ENCODE results near the gene EHD4.

Gene EHD4

DNA sequence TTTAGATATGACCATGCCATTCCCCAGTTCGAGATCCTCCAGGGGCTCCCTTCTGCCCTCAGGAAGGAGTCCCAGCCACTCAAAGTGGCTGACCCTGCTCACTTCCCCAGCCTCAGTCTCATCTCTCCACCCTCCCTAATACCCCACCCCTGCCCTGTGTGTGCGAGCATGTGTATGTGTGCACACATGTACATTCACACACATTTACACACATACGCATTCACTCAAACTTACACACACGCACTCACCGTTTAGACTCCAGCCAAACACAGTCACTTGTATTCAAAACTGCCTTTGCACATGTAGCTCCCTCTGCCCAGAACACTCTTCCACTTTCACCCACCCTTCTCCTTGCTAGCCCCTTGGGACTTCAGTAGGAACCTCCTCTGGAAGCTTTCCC is 37.1 kb upstream of the EHD4 start:
- no peaks in the 10 kb centered on the region for H3K4me1 ChIP-seq (ENCODE audit: control insufficient read depth, insufficient read depth, low read length)
- no peak overlapping the region for H3K27ac ChIP-seq (ENCODE audit: low read length)
- no peaks in the 10 kb centered on the region for H3K27me3 ChIP-seq (ENCODE audit: control insufficient read depth in 1 of 2, insufficient read depth in 2 of 2, low read length in 2 of 2)
- no peaks in the 10 kb centered on the region for H3K36me3 ChIP-seq (ENCODE audit: control insufficient read depth in 2 of 2, insufficient read depth in 2 of 2, low read length in 2 of 2)
- no peak overlapping the region for H3K4me3 ChIP-seq (ENCODE audit: low read length in 2 of 2)
- no peaks in the 10 kb centered on the region for H3K9me3 ChIP-seq (ENCODE audit: control insufficient read depth in 2 of 2, low read length in 2 of 2)
- H3K9ac ChIP-seq (ENCODE audit: low read length in 2 of 2), result no peak overlapping the region

DNA sequence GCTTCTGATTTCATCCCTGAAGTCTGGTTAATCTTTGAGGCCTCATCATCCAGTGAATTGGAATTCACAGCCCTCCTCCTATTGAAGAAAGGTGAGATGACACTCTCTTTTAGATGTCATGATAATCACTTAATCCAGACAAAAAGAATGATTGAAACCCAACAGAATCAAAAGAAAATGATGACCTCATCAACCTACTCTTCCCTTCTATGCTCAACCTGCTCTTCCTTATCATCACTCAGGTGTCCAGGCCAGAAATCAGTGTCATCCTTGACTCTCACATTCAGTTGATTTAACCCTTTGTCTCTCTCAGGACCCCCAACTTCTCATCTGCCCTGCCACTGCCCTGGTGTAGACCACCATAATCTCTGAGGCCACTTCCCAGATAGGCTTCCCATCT is 36.7 kb upstream of the EHD4 start:
- Histone ChIP-seq H3K27me3 (ENCODE audit: control insufficient read depth in 1 of 2, insufficient read depth in 2 of 2, low read length in 2 of 2) (no peaks in the 10 kb centered on the region), H3K27ac (ENCODE audit: low read length) (no peak overlapping the region), H3K9me3 (ENCODE audit: control insufficient read depth in 2 of 2, low read length in 2 of 2) (no peaks in the 10 kb centered on the region), H3K36me3 (ENCODE audit: control insufficient read depth in 2 of 2, insufficient read depth in 2 of 2, low read length in 2 of 2) (no peaks in the 10 kb centered on the region), H3K4me1 (ENCODE audit: control insufficient read depth, insufficient read depth, low read length) (no peaks in the 10 kb centered on the region), H3K4me3 (ENCODE audit: low read length in 2 of 2) (no peak overlapping the region), H3K9ac (ENCODE audit: low read length in 2 of 2) (no peak overlapping the region)

DNA sequence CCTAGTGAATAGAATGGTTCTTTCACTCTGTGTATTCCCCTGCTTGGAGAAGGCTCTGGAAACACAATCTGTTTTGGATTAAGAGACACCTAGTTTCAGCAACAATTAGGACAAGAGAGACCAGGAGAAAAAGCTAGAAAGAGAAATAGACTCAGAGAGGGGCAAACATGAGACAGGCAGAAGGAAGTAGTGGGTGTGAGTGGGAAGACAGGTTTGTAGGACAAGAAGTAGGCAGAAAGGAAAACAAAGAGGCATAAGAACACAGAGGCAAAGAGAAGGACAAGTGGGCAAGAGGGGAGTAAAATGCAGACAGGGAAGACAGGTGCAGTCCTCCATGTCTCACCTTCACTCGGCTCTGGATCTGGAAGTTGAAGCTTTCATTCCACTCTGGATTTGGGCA is 35.0 kb upstream of the EHD4 start:
- H3K27me3 ChIP-seq (ENCODE audit: control insufficient read depth in 1 of 2, insufficient read depth in 2 of 2, low read length in 2 of 2), result no peaks in the 10 kb centered on the region
- H3K9ac ChIP-seq (ENCODE audit: low read length in 2 of 2), result no peak overlapping the region

DNA sequence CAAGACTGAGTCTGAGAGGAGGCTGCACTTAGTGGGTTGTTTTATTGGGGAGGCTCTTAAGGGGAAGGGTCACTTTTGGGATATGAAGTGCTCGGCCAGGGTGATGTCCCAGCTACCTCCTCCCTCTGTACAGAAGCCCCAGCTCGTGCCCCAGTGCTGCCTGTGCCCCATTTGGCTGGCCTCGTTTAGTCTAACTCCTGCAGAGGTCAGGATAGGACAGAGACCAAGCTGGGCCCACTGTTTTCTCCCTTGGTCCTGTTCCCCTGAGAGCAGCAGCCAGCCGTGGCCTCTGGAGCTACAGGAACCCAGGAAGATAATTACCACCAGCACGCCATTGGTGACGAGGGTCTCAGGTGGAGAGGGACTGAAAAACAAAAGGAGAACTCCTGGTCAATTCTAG is 30.0 kb upstream of the EHD4 start:
- H3K4me3 ChIP-seq (ENCODE audit: low read length in 2 of 2), result no peak overlapping the region
- H3K9ac ChIP-seq (ENCODE audit: low read length in 2 of 2), result no peak overlapping the region
- H3K9me3 ChIP-seq (ENCODE audit: control insufficient read depth in 2 of 2, low read length in 2 of 2), result no peaks in the 10 kb centered on the region
- H3K27ac ChIP-seq (ENCODE audit: low read length), result no peak overlapping the region
- no peaks in the 10 kb centered on the region for H3K36me3 ChIP-seq (ENCODE audit: control insufficient read depth in 2 of 2, insufficient read depth in 2 of 2, low read length in 2 of 2)
- H3K27me3 ChIP-seq (ENCODE audit: control insufficient read depth in 1 of 2, insufficient read depth in 2 of 2, low read length in 2 of 2), result no peaks in the 10 kb centered on the region
- H3K4me1 ChIP-seq (ENCODE audit: control insufficient read depth, insufficient read depth, low read length), result no peaks in the 10 kb centered on the region

More for the DNA sequence above, 35.0 kb upstream of the EHD4 start:
- H3K4me3 ChIP-seq (ENCODE audit: low read length in 2 of 2), result no peak overlapping the region
- no peak overlapping the region for H3K27ac ChIP-seq (ENCODE audit: low read length)
- H3K4me1 ChIP-seq (ENCODE audit: control insufficient read depth, insufficient read depth, low read length), result no peaks in the 10 kb centered on the region
- H3K36me3 ChIP-seq (ENCODE audit: control insufficient read depth in 2 of 2, insufficient read depth in 2 of 2, low read length in 2 of 2), result no peaks in the 10 kb centered on the region
- H3K9me3 ChIP-seq (ENCODE audit: control insufficient read depth in 2 of 2, low read length in 2 of 2), result no peaks in the 10 kb centered on the region

DNA sequence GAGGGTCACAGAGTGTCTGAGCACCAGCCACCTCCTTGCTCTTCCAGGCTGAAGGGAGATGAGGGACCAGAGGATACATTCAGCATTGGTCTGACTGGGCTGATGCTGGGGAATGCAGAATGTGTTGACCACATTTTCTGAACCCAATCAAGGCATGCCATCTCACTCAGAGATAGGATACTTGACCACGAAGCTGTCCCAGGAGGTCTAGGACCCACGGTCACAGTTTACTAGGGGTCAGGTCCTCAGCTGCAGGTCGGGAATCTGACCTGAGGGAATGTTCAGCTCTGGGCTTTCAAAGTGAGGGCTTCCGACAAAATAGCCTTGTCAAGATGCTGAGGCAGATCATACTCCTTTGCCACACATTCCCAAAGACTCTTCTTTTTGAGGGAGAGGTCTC is 28.9 kb upstream of the EHD4 start:
- Histone ChIP-seq H3K9me3 (ENCODE audit: control insufficient read depth in 2 of 2, low read length in 2 of 2) (no peaks in the 10 kb centered on the region), H3K27ac (ENCODE audit: low read length) (no peak overlapping the region), H3K9ac (ENCODE audit: low read length in 2 of 2) (no peak overlapping the region), H3K4me1 (ENCODE audit: control insufficient read depth, insufficient read depth, low read length) (no peaks in the 10 kb centered on the region), H3K27me3 (ENCODE audit: control insufficient read depth in 1 of 2, insufficient read depth in 2 of 2, low read length in 2 of 2) (no peaks in the 10 kb centered on the region), H3K36me3 (ENCODE audit: control insufficient read depth in 2 of 2, insufficient read depth in 2 of 2, low read length in 2 of 2) (no peaks in the 10 kb centered on the region), H3K4me3 (ENCODE audit: low read length in 2 of 2) (no peak overlapping the region)

DNA sequence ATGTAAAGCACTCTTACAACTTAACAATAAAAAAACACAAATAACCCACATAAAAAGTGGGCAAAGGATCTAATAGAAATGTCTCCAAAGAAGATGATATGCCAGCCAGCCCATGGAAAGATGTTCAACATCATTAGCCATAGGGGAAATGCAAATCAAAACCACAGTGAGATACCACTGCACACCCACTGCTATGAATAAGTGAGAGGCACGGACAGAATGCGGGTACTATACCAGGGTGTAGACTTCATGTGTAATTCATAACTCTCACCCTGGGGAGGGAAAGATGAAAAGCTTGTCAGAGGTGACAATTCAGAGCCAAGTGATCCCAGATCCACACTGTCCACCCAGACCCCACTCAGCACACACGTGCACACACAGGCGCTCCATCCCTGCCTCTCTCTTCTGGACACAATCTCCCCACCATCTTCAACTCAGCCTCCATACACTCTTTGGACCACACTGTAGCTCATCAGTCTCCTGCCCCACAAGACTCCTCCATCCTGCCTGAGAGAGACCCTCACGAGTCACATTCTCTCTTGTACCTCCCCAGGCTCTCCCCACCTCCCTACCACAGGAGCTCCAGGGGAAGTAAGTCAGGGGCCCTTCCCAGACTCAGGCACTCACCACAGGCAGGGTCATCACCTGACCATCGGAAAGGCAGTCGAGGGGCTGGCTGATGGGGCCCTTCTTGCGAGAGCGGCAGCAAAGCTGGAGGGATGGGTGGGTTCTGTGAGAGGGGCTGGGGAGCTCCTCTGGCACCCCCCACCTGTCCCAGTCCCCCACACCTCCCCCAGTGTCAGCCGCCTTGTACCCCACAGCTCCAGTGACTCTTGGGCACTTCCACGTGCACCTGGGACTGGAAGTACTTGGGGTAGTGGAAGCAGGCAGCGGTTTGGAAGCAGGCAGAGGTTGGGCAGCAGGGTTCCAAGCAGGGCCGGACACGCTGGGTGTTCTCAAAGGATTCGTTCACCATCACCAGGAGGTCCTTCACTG is 27.2 kb upstream of the EHD4 start:
- no peaks in the 10 kb centered on the region for H3K9me3 ChIP-seq (ENCODE audit: control insufficient read depth in 2 of 2, low read length in 2 of 2)
- H3K4me1 ChIP-seq (ENCODE audit: control insufficient read depth, insufficient read depth, low read length), result no peaks in the 10 kb centered on the region
- H3K9ac ChIP-seq (ENCODE audit: low read length in 2 of 2), result no peak overlapping the region
- H3K27me3 ChIP-seq (ENCODE audit: control insufficient read depth in 1 of 2, insufficient read depth in 2 of 2, low read length in 2 of 2), result no peaks in the 10 kb centered on the region
- H3K36me3 ChIP-seq (ENCODE audit: control insufficient read depth in 2 of 2, insufficient read depth in 2 of 2, low read length in 2 of 2), result no peaks in the 10 kb centered on the region
- no peak overlapping the region for H3K27ac ChIP-seq (ENCODE audit: low read length)
- H3K4me3 ChIP-seq (ENCODE audit: low read length in 2 of 2), result no peak overlapping the region

DNA sequence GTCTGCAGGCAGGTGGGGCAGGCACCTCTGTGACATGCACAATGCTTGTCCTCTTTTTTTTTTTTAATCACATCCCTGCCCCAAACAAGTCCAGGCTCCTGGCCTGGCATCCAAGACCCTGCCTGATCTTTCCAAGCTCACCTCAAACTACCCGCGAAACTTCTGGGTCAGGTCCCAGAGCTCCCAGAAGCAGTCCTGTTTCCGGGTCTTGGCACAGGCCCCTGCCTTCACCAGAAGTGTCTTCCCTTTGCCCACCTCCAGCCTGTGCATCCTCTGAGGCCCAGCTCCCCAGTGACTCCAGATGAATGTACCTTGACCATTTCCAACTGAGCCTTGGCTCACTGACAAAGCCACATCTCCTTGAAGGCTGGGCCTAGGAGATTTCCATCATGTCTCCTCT is 25.5 kb upstream of the EHD4 start:
- no peak overlapping the region for H3K27ac ChIP-seq (ENCODE audit: low read length)
- H3K9ac ChIP-seq (ENCODE audit: low read length in 2 of 2), result no peak overlapping the region
- no peaks in the 10 kb centered on the region for H3K4me1 ChIP-seq (ENCODE audit: control insufficient read depth, insufficient read depth, low read length)

DNA sequence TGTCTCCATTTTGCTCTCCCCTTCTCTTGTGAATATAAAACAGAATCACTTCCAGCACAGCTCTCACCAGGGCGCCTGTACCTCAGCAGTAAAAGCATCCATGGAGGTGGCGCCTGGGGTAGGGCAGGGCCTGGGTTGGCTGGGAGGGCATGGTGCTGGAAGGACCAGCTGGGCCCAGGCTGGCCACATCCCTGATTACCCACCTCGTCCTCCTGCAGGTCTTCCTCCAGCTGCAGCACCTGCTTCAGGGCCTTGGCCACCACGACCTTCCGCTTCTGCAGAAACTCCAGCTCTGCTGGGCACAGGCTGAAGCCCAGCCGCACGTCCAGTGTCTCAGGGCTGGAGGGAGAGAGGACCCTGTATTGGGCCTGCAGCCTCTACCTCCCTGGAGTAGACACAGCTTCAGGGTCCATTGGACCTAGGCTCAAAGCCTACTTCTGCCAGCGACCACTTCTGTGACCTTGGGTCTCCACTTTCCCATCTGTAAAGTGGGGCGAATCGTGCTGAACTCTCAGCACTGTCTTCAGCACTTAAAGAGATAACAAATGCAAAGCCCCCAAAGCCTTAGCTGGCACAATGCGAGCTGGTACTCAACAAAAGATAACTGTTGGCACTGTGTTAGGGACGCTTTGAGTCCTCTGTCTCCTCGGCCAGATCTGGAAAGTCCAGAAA is 24.7 kb upstream of the EHD4 start:
- Histone ChIP-seq H3K4me1 (ENCODE audit: control insufficient read depth, insufficient read depth, low read length) (no peaks in the 10 kb centered on the region), H3K36me3 (ENCODE audit: control insufficient read depth in 2 of 2, insufficient read depth in 2 of 2, low read length in 2 of 2) (no peaks in the 10 kb centered on the region), H3K9me3 (ENCODE audit: control insufficient read depth in 2 of 2, low read length in 2 of 2) (no peaks in the 10 kb centered on the region), H3K4me3 (ENCODE audit: low read length in 2 of 2) (no peak overlapping the region), H3K27ac (ENCODE audit: low read length) (no peak overlapping the region), H3K27me3 (ENCODE audit: control insufficient read depth in 1 of 2, insufficient read depth in 2 of 2, low read length in 2 of 2) (no peaks in the 10 kb centered on the region), H3K9ac (ENCODE audit: low read length in 2 of 2) (no peak overlapping the region)

More for the DNA sequence above, 25.5 kb upstream of the EHD4 start:
- Histone ChIP-seq H3K36me3 (ENCODE audit: control insufficient read depth in 2 of 2, insufficient read depth in 2 of 2, low read length in 2 of 2) (no peaks in the 10 kb centered on the region), H3K4me3 (ENCODE audit: low read length in 2 of 2) (no peak overlapping the region), H3K27me3 (ENCODE audit: control insufficient read depth in 1 of 2, insufficient read depth in 2 of 2, low read length in 2 of 2) (no peaks in the 10 kb centered on the region), H3K9me3 (ENCODE audit: control insufficient read depth in 2 of 2, low read length in 2 of 2) (no peaks in the 10 kb centered on the region)

DNA sequence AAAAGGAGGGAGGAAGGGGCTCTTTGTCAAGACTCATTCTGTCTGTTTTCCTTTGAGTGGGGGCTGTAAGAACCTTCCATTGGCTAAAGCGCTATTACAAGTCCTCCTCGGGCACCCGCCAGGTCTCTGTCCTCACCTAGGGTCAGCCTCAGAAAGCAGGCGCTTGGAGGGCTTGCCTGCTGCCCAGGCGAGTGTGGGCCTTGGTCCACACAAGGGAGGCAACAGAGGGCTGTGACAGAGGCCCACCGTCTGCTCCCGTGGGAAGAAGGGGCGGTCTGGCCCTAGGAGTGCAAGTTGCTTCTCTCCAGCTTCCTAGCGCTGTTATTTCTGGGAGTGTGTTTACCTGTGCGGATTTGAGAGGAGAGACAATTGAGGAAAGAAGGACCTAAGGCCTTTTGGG is 24.0 kb upstream of the EHD4 start:
- no peak overlapping the region for H3K9ac ChIP-seq (ENCODE audit: low read length in 2 of 2)
- H3K4me1 ChIP-seq (ENCODE audit: control insufficient read depth, insufficient read depth, low read length), result no peaks in the 10 kb centered on the region
- no peaks in the 10 kb centered on the region for H3K27me3 ChIP-seq (ENCODE audit: control insufficient read depth in 1 of 2, insufficient read depth in 2 of 2, low read length in 2 of 2)

DNA sequence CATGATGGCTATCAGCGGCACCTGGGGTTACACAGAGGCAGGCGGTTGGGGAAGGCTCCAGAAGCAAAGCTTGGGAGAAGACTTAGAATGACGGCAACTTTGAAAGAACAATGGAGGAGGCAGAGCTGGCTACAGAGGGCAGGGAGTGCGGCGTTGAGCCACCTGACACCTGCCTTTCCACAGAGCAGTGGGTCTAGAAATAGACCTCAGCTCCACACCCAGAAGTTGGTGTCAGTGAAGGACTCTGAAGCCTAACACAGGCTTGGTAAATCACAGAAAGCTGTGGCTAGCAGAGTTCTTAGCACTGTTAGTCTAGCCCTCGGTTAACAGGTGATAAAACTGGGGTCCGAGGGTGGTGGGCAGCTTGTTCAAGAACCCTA is 23.1 kb upstream of the EHD4 start:
- Histone ChIP-seq H3K27ac (ENCODE audit: low read length) (no peak overlapping the region), H3K9ac (ENCODE audit: low read length in 2 of 2) (no peak overlapping the region), H3K27me3 (ENCODE audit: control insufficient read depth in 1 of 2, insufficient read depth in 2 of 2, low read length in 2 of 2) (no peaks in the 10 kb centered on the region), H3K9me3 (ENCODE audit: control insufficient read depth in 2 of 2, low read length in 2 of 2) (no peaks in the 10 kb centered on the region), H3K4me3 (ENCODE audit: low read length in 2 of 2) (no peak overlapping the region), H3K4me1 (ENCODE audit: control insufficient read depth, insufficient read depth, low read length) (no peaks in the 10 kb centered on the region), H3K36me3 (ENCODE audit: control insufficient read depth in 2 of 2, insufficient read depth in 2 of 2, low read length in 2 of 2) (no peaks in the 10 kb centered on the region)

More for the DNA sequence above, 24.0 kb upstream of the EHD4 start:
- no peaks in the 10 kb centered on the region for H3K9me3 ChIP-seq (ENCODE audit: control insufficient read depth in 2 of 2, low read length in 2 of 2)
- no peak overlapping the region for H3K4me3 ChIP-seq (ENCODE audit: low read length in 2 of 2)
- H3K27ac ChIP-seq (ENCODE audit: low read length), result no peak overlapping the region
- no peaks in the 10 kb centered on the region for H3K36me3 ChIP-seq (ENCODE audit: control insufficient read depth in 2 of 2, insufficient read depth in 2 of 2, low read length in 2 of 2)

Measured in stomach smooth muscle (tissue), 2 donors.